K562 (cell line): Measurements from ENCODE around the gene SERPINE1. TPM values are rescaled to one million over a fixed set of nuclear protein-coding genes. Genes with fewer than 3 reads are reported as not detected.

ENCODE experiments used
- BRF1 ChIP-seq: IDR thresholded peaks from 3 replicates; pipeline ENCODE4 v1.6.1; 2011; ENCODE audit warnings: borderline replicate concordance, mild to moderate bottlenecking; ENCODE audit not compliant: insufficient read length; ENCODE audit errors: extremely low read depth
- ELF4 ChIP-seq: fragments of 450-650 bp; formaldehyde crosslinking; IDR thresholded peaks from 2 replicates; pipeline ENCODE4 v1.4.0; 2022; ENCODE audit warnings: missing genetic modification characterization
- HINFP ChIP-seq: fragments of 450-650 bp; conservative IDR thresholded peaks from 2 replicates; pipeline ENCODE4 v1.6.1; 2016; ENCODE audit warnings: missing genetic modification characterization, low read depth, mild to moderate bottlenecking, control low read depth, missing compliant biosample characterization
- MECOM ChIP-seq: fragments of 250-450 bp; sonication (Bioruptor Pico); IDR thresholded peaks from 2 replicates; pipeline ENCODE4 v1.8.0; 2022; ENCODE audit warnings: inconsistent platforms
- NR4A1 ChIP-seq, 2 experiments: fragments of 250-450 bp in 1 of 2; fragments of 450-650 bp in 1 of 2; sonication (Bioruptor Pico) in 1 of 2; IDR thresholded peaks; 2 replicates each; pipeline versions ENCODE4 v1.4.0 to v1.6.1; 2016 to 2020; ENCODE audit warnings: mild to moderate bottlenecking in 2 of 2, missing compliant biosample characterization in 1 of 2, missing genetic modification characterization in 1 of 2, moderate library complexity in 1 of 2
- SMAD4 ChIP-seq: fragments of 250-450 bp; sonication (Bioruptor Pico); conservative IDR thresholded peaks from 2 replicates; pipeline ENCODE4 v1.8.0; 2021; ENCODE audit warnings: inconsistent platforms, mild to moderate bottlenecking, moderate library complexity
- SOX6 ChIP-seq: fragments of 450-650 bp; IDR thresholded peaks from 2 replicates; pipeline ENCODE4 v1.6.1; 2014; ENCODE audit warnings: mild to moderate bottlenecking
- TRIM28 ChIP-seq: fragments of 450-650 bp; IDR thresholded peaks from 2 replicates; pipeline ENCODE4 v1.6.1; 2017
- ZBTB12 ChIP-seq: fragments of 250-450 bp; sonication (Bioruptor Pico); IDR thresholded peaks from 2 replicates; pipeline ENCODE4 v1.4.0; 2020
- ZNF175 ChIP-seq: fragments of 200-800 bp; sonication (Bioruptor generic); IDR thresholded peaks from 2 replicates; pipeline ENCODE4 v1.6.1; 2016; ENCODE audit warnings: low read depth, mild to moderate bottlenecking, missing genetic modification characterization, missing compliant biosample characterization
- ZNF217 ChIP-seq: sonication (generic); formaldehyde crosslinking; IDR thresholded peaks from 2 replicates; pipeline ENCODE4 v1.8.0; 2022; ENCODE audit warnings: mild to moderate bottlenecking, missing genetic modification reagents
- ZNF311 ChIP-seq: fragments of 250-450 bp; sonication (Bioruptor Pico); IDR thresholded peaks from 2 replicates; pipeline ENCODE4 v1.4.0; 2020; ENCODE audit warnings: mild to moderate bottlenecking, moderate library complexity
- ZNF395 ChIP-seq: fragments of 200-800 bp; sonication (Bioruptor generic); IDR thresholded peaks from 2 replicates; pipeline ENCODE4 v1.6.1; 2017; ENCODE audit warnings: missing genetic modification characterization, missing compliant biosample characterization
- ZNF449 ChIP-seq: fragments of 250-450 bp; sonication (Bioruptor Pico); IDR thresholded peaks from 2 replicates; pipeline ENCODE4 v1.8.0; 2022; ENCODE audit warnings: moderate library complexity, mild to moderate bottlenecking, inconsistent platforms
- ZNF551 ChIP-seq: fragments of 250-450 bp; sonication (Bioruptor Pico); IDR thresholded peaks from 2 replicates; pipeline ENCODE4 v1.5.0; 2021; ENCODE audit warnings: mild to moderate bottlenecking, moderate library complexity
- ZNF668 ChIP-seq: fragments of 250-450 bp; sonication (Bioruptor Pico); IDR thresholded peaks from 2 replicates; pipeline ENCODE4 v1.8.0; 2022; ENCODE audit warnings: mild to moderate bottlenecking, inconsistent platforms
- ZNF79 ChIP-seq: fragments of 250-450 bp; sonication (Bioruptor Pico); IDR thresholded peaks from 2 replicates; pipeline ENCODE4 v1.4.0; 2020; ENCODE audit warnings: low read depth, mild to moderate bottlenecking, moderate library complexity
- polyA plus RNA-seq, 8 experiments: library from polyadenylated mRNA; depleted of rRNA in 4 of 8; stranded (reverse) in 5 of 8; unstranded in 3 of 8; fragments of >200 nt; fragmentation: Nextera tagmentation in 2 of 8; fragmentation: Illumina TruSeq in 1 of 8; extraction: Ambion mirVana in 2 of 8; extraction: Trizol in 1 of 8; gene quantifications; 2 replicates each; pipeline versions ENCODE4 v1.2.1 to v1.2.3, GENCODE V29; 2011 to 2014; ENCODE audit warnings: inconsistent platforms in 1 of 8, missing spikeins in 1 of 8
- total RNA-seq, 7 experiments: library from RNA; depleted of rRNA in 6 of 7; stranded (reverse); fragments of >200 nt in 6 of 7; fragmentation: Illumina TruSeq in 2 of 7; extraction: Trizol in 2 of 7; gene quantifications; 2 replicates each; pipeline versions ENCODE4 v1.2.1 to v1.2.3, GENCODE V29; 2011 to 2021; ENCODE audit warnings: low replicate concordance in 1 of 7
- TF ChIP-seq, protein P1 (sequence below): sonication (generic); formaldehyde crosslinking; IDR thresholded peaks from 2 replicates; pipeline ENCODE4 v1.8.0; 2022; ENCODE audit warnings: missing genetic modification reagents, mild to moderate bottlenecking, borderline replicate concordance
- TF ChIP-seq, protein P2 (sequence below): fragments of 250-450 bp; sonication (Bioruptor Pico); IDR thresholded peaks from 2 replicates; pipeline ENCODE4 v1.5.1; 2021; ENCODE audit warnings: mild to moderate bottlenecking

SERPINE1 gene
- total and polyA plus RNA-seq, 9 of the 15 experiments (the other 6 are each of a cell fraction or from before 2014, with no cell fraction given) = 0.22 to 4.8 (median 0.91) TPM

GRCh38 chr7:101081432-101081831 lies 45.5 kb upstream of the SERPINE1 start (continued):
- TF ChIP-seq, protein P1, sequence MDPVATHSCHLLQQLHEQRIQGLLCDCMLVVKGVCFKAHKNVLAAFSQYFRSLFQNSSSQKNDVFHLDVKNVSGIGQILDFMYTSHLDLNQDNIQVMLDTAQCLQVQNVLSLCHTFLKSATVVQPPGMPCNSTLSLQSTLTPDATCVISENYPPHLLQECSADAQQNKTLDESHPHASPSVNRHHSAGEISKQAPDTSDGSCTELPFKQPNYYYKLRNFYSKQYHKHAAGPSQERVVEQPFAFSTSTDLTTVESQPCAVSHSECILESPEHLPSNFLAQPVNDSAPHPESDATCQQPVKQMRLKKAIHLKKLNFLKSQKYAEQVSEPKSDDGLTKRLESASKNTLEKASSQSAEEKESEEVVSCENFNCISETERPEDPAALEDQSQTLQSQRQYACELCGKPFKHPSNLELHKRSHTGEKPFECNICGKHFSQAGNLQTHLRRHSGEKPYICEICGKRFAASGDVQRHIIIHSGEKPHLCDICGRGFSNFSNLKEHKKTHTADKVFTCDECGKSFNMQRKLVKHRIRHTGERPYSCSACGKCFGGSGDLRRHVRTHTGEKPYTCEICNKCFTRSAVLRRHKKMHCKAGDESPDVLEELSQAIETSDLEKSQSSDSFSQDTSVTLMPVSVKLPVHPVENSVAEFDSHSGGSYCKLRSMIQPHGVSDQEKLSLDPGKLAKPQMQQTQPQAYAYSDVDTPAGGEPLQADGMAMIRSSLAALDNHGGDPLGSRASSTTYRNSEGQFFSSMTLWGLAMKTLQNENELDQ (CRISPR knock-in tag) = no peak
- TF ChIP-seq BRF1 (no peak), NR4A1 (CRISPR knock-in tag; IDR thresholded peaks at IDR 0.05) (no peak), NR4A1 (tag; IDR thresholded peaks at IDR 0.05) (peak; percentile 93), ZNF449 (CRISPR knock-in tag) (0 out of 2 replicates have a peak, but pooled peaks have one; percentile 56), ZNF175 (peak; percentile 87), ZNF79 (CRISPR knock-in tag) (no peak), ZBTB12 (CRISPR knock-in tag) (0 out of 2 replicates have a peak, but pooled peaks have one; percentile 30), SMAD4 (CRISPR knock-in tag) (peak; percentile 91), ZNF217 (no peak), MECOM (CRISPR knock-in tag) (peak; percentile 38; the same call in 1 of the 2 replicates), ELF4 (CRISPR knock-in tag) (no peak), ZNF668 (CRISPR knock-in tag) (peak; percentile 59; the same call in 1 of the 2 replicates), ZNF311 (CRISPR knock-in tag) (peak; percentile 88), TRIM28 (no peak), ZNF395 (CRISPR knock-in tag) (peak; percentile 67; the same call in 1 of the 2 replicates), HINFP (tag) (peak; percentile 72), SOX6 (no peak), ZNF551 (no peak)
- TF ChIP-seq, protein P2, sequence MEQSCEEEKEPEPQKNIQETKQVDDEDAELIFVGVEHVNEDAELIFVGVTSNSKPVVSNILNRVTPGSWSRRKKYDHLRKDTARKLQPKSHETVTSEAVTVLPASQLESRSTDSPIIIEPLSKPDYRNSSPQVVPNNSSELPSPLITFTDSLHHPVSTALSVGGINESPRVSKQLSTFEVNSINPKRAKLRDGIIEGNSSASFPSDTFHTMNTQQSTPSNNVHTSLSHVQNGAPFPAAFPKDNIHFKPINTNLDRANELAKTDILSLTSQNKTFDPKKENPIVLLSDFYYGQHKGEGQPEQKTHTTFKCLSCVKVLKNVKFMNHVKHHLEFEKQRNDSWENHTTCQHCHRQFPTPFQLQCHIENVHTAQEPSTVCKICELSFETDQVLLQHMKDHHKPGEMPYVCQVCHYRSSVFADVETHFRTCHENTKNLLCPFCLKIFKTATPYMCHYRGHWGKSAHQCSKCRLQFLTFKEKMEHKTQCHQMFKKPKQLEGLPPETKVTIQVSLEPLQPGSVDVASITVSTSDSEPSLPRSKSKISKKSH (CRISPR knock-in tag) = no peak
